Measurements from ENCODE around the gene PTPRA. TPM values are rescaled to one million over a fixed set of nuclear protein-coding genes. Genes with fewer than 3 reads are reported as not detected.

PTPRA gene
- polyA plus RNA-seq, 3 donors: 13.0 to 41.9 (median 13.1) TPM

DNA sequence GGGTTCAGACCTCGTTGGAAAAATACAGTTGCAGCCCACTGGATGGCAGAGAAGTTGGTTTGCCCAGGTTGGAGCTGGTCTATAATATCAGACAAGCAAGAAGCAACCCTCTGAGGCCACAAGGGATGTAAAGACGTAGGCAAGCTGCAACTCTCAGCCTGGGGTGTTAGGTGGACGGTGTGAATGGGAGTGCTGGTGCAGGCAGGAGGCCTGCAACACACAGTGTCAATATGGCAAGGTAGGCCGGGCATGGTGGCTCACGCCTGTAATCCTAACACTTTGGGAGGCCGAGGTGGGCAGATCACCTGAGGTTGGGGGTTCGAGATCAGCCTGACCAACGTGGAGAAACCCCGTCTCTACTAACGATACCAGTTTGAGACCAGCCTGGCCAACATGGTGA, 22.2 kb upstream of the PTPRA start:
- no peak overlapping the region for H3K4me2 ChIP-seq (replicated peaks; ENCODE audit: extremely low read depth, low read length, poor library complexity, severe bottlenecking)
- peaks cover 0 to 2% (median 0%) of the 10 kb centered on the region in 7 donors for H3K9me3 Mint-ChIP-seq
- no peak overlapping the region for H3K4me3 Mint-ChIP-seq
- TF ChIP-seq, protein P1, sequence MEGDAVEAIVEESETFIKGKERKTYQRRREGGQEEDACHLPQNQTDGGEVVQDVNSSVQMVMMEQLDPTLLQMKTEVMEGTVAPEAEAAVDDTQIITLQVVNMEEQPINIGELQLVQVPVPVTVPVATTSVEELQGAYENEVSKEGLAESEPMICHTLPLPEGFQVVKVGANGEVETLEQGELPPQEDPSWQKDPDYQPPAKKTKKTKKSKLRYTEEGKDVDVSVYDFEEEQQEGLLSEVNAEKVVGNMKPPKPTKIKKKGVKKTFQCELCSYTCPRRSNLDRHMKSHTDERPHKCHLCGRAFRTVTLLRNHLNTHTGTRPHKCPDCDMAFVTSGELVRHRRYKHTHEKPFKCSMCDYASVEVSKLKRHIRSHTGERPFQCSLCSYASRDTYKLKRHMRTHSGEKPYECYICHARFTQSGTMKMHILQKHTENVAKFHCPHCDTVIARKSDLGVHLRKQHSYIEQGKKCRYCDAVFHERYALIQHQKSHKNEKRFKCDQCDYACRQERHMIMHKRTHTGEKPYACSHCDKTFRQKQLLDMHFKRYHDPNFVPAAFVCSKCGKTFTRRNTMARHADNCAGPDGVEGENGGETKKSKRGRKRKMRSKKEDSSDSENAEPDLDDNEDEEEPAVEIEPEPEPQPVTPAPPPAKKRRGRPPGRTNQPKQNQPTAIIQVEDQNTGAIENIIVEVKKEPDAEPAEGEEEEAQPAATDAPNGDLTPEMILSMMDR (IDR thresholded peaks at IDR 0.05): no peak
- no peak for DNase-seq
- no peak overlapping the region for H3K27ac ChIP-seq (ENCODE audit: low read depth in 1 of 2, low read length in 2 of 2)
- peaks cover 5% of the 10 kb centered on the region in 2 donors for H3K4me1 ChIP-seq (ENCODE audit: control insufficient read depth in 1 of 2, insufficient read depth in 2 of 2, low read length in 2 of 2)
- no peaks in the 10 kb centered on the region for H3K79me2 ChIP-seq (ENCODE audit: insufficient read depth, low read length)
- H3K9me3 ChIP-seq (replicated peaks in 1 of 2; ENCODE audit: control insufficient read depth in 1 of 2, insufficient read depth in 1 of 2, low read length in 2 of 2): no peaks in the 10 kb centered on the region
- H3K27ac Mint-ChIP-seq: no peak overlapping the region
- no peak overlapping the region for H2AFZ ChIP-seq (ENCODE audit: insufficient read depth, low read depth, low read length, poor library complexity, severe bottlenecking)
- peaks cover 21 to 27% of the 10 kb centered on the region in 2 donors for H3K36me3 Mint-ChIP-seq
- intact Hi-C loops (cut with micrococcal nuclease): no loop called here
- H3K27me3 ChIP-seq (ENCODE audit: control insufficient read depth in 2 of 2, insufficient read depth in 2 of 2, low read length in 2 of 2): no peaks in the 10 kb centered on the region
- H4K20me1 ChIP-seq (ENCODE audit: insufficient read depth, low read length): peaks cover 28% of the 10 kb centered on the region
- H3K4me1 Mint-ChIP-seq: peaks cover 7% of the 10 kb centered on the region
- no peak overlapping the region for H3K4me3 ChIP-seq (replicated peaks in 1 of 3; ENCODE audit: low read depth in 2 of 3, low read length in 3 of 3)
- WGBS (ENCODE audit: insufficient coverage): 90% methylated on average over 9 of the region's 10 CpGs
- no peak overlapping the region for H3K9ac ChIP-seq (ENCODE audit: insufficient read depth, low read length, poor library complexity, severe bottlenecking)
- H3K36me3 ChIP-seq (replicated peaks in 1 of 2; ENCODE audit: control insufficient read depth in 1 of 2, insufficient read depth in 2 of 2, low read length in 2 of 2): peaks cover 0 to 14% of the 10 kb centered on the region in 2 donors
- H3K27me3 Mint-ChIP-seq (ENCODE audit: low read depth in 3 of 3): peaks cover 0 to 3% (median 0%) of the 10 kb centered on the region in 3 donors

DNA sequence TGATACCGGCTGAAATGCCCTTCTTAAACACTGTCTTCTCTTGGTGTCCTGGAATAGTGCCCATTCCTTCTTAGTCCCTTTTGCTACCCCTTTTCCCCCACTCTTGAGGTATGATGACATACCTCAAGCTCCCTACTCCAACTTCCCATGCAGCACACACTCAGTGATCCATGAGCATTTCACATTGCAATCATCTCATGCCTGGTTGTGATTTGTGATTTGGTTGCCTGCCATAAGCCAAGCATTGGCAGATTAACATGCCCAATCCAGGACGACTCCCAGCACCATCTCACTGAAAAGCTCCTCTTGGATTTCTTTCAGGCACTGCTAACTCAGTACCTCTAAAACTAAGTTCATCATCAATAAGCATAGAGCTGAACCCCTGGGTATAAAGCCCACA, 14.7 kb upstream of the PTPRA start:
- peaks cover 0 to 3% (median 0%) of the 10 kb centered on the region in 3 donors for H3K27me3 Mint-ChIP-seq (ENCODE audit: low read depth in 3 of 3)
- DNase-seq: no peak
- H2AFZ ChIP-seq (ENCODE audit: insufficient read depth, low read depth, low read length, poor library complexity, severe bottlenecking): no peak overlapping the region
- no peak overlapping the region for H3K4me3 Mint-ChIP-seq
- no peak overlapping the region for H3K27ac ChIP-seq (ENCODE audit: low read depth in 1 of 2, low read length in 2 of 2)
- no peak overlapping the region for H3K9ac ChIP-seq (ENCODE audit: insufficient read depth, low read length, poor library complexity, severe bottlenecking)
- no peaks in the 10 kb centered on the region for H3K79me2 ChIP-seq (ENCODE audit: insufficient read depth, low read length)
- H3K9me3 Mint-ChIP-seq: no peaks in the 10 kb centered on the region
- H3K27me3 ChIP-seq (ENCODE audit: control insufficient read depth in 2 of 2, insufficient read depth in 2 of 2, low read length in 2 of 2): no peaks in the 10 kb centered on the region
- peaks cover 34 to 39% of the 10 kb centered on the region in 2 donors for H3K36me3 ChIP-seq (replicated peaks in 1 of 2; ENCODE audit: control insufficient read depth in 1 of 2, insufficient read depth in 2 of 2, low read length in 2 of 2)
- H3K36me3 Mint-ChIP-seq: peaks cover 36 to 56% of the 10 kb centered on the region in 2 donors
- no peaks in the 10 kb centered on the region for H3K9me3 ChIP-seq (replicated peaks in 1 of 2; ENCODE audit: control insufficient read depth in 1 of 2, insufficient read depth in 1 of 2, low read length in 2 of 2)
- TF ChIP-seq, protein P1 (IDR thresholded peaks at IDR 0.05): no peak
- WGBS (ENCODE audit: insufficient coverage): 100% methylated on average over 2 of the region's 2 CpGs
- no peak overlapping the region for H3K27ac Mint-ChIP-seq
- no peak overlapping the region for H3K4me2 ChIP-seq (replicated peaks; ENCODE audit: extremely low read depth, low read length, poor library complexity, severe bottlenecking)
- H3K4me1 Mint-ChIP-seq: peaks cover 1% of the 10 kb centered on the region
- intact Hi-C loops (cut with micrococcal nuclease): no loop called here
- no peaks in the 10 kb centered on the region for H3K4me1 ChIP-seq (ENCODE audit: control insufficient read depth in 1 of 2, insufficient read depth in 2 of 2, low read length in 2 of 2)
- H3K4me3 ChIP-seq (replicated peaks in 1 of 3; ENCODE audit: low read depth in 2 of 3, low read length in 3 of 3): no peak overlapping the region
- H4K20me1 ChIP-seq (ENCODE audit: insufficient read depth, low read length): peaks cover 15% of the 10 kb centered on the region
